ENCODE measurements around the gene HDHD5. TPM values are rescaled to one million over a fixed set of nuclear protein-coding genes. Genes with fewer than 3 reads are reported as not detected.
"Not testable (repeated sequence)": the region's sequence is repeated elsewhere in the genome, so short reads cannot be mapped to it uniquely, and the experiment has no call there.

The HDHD5 gene
- polyA plus RNA-seq, 3 donors from 2014 or later, result 47.0 to 67.7 (median 47.3) TPM

GRCh38 chr22:17171153-17172028 is 12.3 kb upstream of the HDHD5 start:
- DNase-seq, result peak; percentile 80 to 82 (median 81)
- no peaks in the 10 kb centered on the region for H3K9me3 Mint-ChIP-seq
- H3K27ac Mint-ChIP-seq, result peak overlapping the region; percentile 69 to 89 (median 79)
- no peaks in the 10 kb centered on the region for H3K36me3 Mint-ChIP-seq
- peak overlapping the region; percentile 82 to 92 (median 85) for H3K4me3 Mint-ChIP-seq
- H3K4me1 Mint-ChIP-seq, result peaks cover 4 to 6% of the 10 kb centered on the region in 2 donors
- H3K27me3 Mint-ChIP-seq (ENCODE audit: low read depth in 3 of 3), result peaks cover 2 to 8% (median 2%) of the 10 kb centered on the region in 3 donors

- Mint-ChIP-seq H3K4me1 (peaks cover 4 to 6% of the 10 kb centered on the region in 2 donors), H3K27me3 (ENCODE audit: low read depth in 3 of 3) (peaks cover 2 to 12% (median 6%) of the 10 kb centered on the region in 3 donors), H3K4me3 (no peak overlapping the region), H3K9me3 (no peaks in the 10 kb centered on the region), H3K36me3 (peaks cover 0 to 3% (median 0%) of the 10 kb centered on the region in 3 donors), H3K27ac (no peak overlapping the region)
- DNase-seq, result no peak
These were observed 8.4 kb upstream of the HDHD5 start for GRCh38 chr22:17167486-17167885.

DNA sequence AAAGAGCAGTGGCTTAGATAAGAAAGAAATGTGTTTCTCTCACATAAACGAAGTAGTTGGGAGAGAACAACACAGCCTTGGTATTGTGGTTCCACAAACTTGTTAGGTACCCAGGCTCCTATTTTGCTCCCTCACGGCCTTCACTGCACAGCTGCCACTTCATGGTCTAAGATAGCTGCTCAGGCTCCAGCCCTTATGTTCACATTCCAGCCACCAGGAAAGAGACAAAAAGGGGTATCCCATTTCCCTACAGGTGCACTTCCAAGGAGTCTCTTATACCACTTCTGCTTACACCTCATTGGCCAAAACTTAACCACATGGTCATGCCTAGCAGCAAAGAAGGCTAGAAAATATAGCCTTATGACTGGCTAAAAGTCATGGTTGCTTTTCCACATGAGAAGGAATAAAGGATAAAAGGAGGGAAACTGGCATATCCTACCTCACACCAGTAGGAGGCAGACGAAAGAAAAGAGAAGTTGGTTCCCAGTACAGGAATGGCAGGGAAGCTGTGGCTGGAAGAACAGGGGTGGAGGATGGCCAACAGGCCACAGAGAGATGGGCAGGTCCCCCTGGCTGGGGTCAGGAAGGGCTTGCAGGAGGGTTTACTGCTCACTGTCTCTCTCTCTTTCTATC is 5.4 kb upstream of the HDHD5 start:
- Mint-ChIP-seq H3K4me1 (peaks cover 6% of the 10 kb centered on the region in 2 donors), H3K36me3 (peaks cover 0 to 3% (median 0%) of the 10 kb centered on the region in 3 donors), H3K27ac (no peak overlapping the region), H3K4me3 (no peak overlapping the region), H3K9me3 (no peaks in the 10 kb centered on the region), H3K27me3 (ENCODE audit: low read depth in 3 of 3) (peaks cover 2 to 7% (median 6%) of the 10 kb centered on the region in 3 donors)
- DNase-seq, result no peak

- DNase-seq, result no peak
- peaks cover 2 to 6% (median 6%) of the 10 kb centered on the region in 3 donors for H3K27me3 Mint-ChIP-seq (ENCODE audit: low read depth in 3 of 3)
- no peak overlapping the region for H3K4me3 Mint-ChIP-seq
- no peak overlapping the region for H3K27ac Mint-ChIP-seq
- peaks cover 0 to 3% (median 0%) of the 10 kb centered on the region in 3 donors for H3K36me3 Mint-ChIP-seq
- H3K4me1 Mint-ChIP-seq, result peaks cover 13 to 15% of the 10 kb centered on the region in 2 donors
- H3K9me3 Mint-ChIP-seq, result no peaks in the 10 kb centered on the region
These were observed 3.7 kb upstream of the HDHD5 start for GRCh38 chr22:17162731-17163130.

- peaks cover 0 to 3% (median 0%) of the 10 kb centered on the region in 3 donors for H3K36me3 Mint-ChIP-seq
- H3K27me3 Mint-ChIP-seq (ENCODE audit: low read depth in 3 of 3), result peaks cover 2 to 6% (median 4%) of the 10 kb centered on the region in 3 donors
- peaks cover 15 to 17% of the 10 kb centered on the region in 2 donors for H3K4me1 Mint-ChIP-seq
- DNase-seq, result no peak
- H3K4me3 Mint-ChIP-seq, result no peak overlapping the region
- H3K27ac Mint-ChIP-seq, result no peak overlapping the region
- no peaks in the 10 kb centered on the region for H3K9me3 Mint-ChIP-seq
These were observed 2.9 kb upstream of the HDHD5 start for GRCh38 chr22:17161991-17162390.

- no peak for DNase-seq
- Mint-ChIP-seq H3K27me3 (ENCODE audit: low read depth in 3 of 3) (no peaks in the 10 kb centered on the region), H3K4me1 (peaks cover 22 to 25% of the 10 kb centered on the region in 2 donors), H3K27ac (peak overlapping the region in 5 of 6 donors; percentile 57 to 81 (median 72)), H3K36me3 (peaks cover 0 to under 1% (median 0%) of the 10 kb centered on the region in 3 donors), H3K4me3 (peak overlapping the region; percentile 81 to 83 (median 83)), H3K9me3 (no peaks in the 10 kb centered on the region)
These were observed 451 bp upstream of the HDHD5 start for GRCh38 chr22:17159504-17159951.

DNA sequence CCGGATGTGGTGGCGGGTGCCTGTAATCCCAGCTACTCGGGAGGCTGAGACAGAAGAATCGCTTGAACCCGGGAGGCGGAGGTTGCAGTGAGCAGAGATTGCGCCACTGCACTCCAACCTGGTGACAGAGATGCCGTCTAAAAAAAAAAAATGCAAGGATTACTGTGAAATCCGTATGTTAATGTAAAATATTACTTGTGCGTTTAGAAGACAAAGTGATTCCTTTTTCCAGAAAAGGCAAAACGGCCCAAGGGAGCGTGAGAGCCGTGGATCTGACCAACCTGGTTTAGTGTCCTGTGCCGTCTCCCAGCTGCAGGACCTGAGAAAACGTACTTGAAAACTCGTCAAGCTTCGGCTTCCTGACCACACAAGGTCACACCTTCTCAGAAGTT is 905 bp downstream of the HDHD5 start:
- Mint-ChIP-seq H3K27ac (peak overlapping the region in 3 of 6 donors; percentile 17 to 82 (median 64)), H3K9me3 (no peaks in the 10 kb centered on the region), H3K4me3 (peak overlapping the region; percentile 77 to 83 (median 79)), H3K36me3 (no peaks in the 10 kb centered on the region), H3K27me3 (ENCODE audit: low read depth in 3 of 3) (no peaks in the 10 kb centered on the region), H3K4me1 (peaks cover 22 to 25% of the 10 kb centered on the region in 2 donors)
- DNase-seq, result no peak

- no peaks in the 10 kb centered on the region for H3K9me3 Mint-ChIP-seq
- H3K27ac Mint-ChIP-seq, result peak overlapping the region in 2 of 6 donors; percentile 7 to 82
- H3K4me1 Mint-ChIP-seq, result peaks cover 22 to 25% of the 10 kb centered on the region in 2 donors
- DNase-seq, result no peak
- H3K27me3 Mint-ChIP-seq (ENCODE audit: low read depth in 3 of 3), result no peaks in the 10 kb centered on the region
- H3K36me3 Mint-ChIP-seq, result peaks cover 0 to 1% (median 0%) of the 10 kb centered on the region in 3 donors
- H3K4me3 Mint-ChIP-seq, result peak overlapping the region; percentile 77 to 83 (median 79)
These were observed 1.4 kb downstream of the HDHD5 start for GRCh38 chr22:17157714-17158113.

DNA sequence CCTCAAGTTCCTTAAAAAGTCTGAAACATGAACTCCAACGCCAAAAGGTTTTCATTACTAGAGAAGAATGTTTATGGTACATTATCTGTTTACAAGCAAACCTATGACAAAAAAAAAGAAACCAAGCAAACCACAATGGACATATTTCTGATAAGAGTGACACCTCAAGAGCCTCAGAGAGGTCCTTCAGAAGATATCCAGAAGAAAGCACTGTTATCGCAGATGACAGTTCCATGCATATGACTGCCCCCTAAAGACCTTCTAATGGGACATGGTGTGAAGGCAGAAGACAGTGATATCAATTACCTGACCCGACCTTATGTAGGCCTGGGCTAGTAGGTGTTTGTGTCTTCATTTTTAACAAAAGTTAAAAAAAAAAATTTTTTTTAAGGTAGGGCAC is 3.1 kb downstream of the HDHD5 start:
- DNase-seq, result no peak
- Mint-ChIP-seq H3K27me3 (ENCODE audit: low read depth in 3 of 3) (no peaks in the 10 kb centered on the region), H3K9me3 (no peaks in the 10 kb centered on the region), H3K27ac (no peak overlapping the region), H3K4me3 (peak overlapping the region in 1 of 5 donors; percentile 10), H3K4me1 (peaks cover 22 to 25% of the 10 kb centered on the region in 2 donors), H3K36me3 (peaks cover 0 to 6% (median 0%) of the 10 kb centered on the region in 3 donors)

DNA sequence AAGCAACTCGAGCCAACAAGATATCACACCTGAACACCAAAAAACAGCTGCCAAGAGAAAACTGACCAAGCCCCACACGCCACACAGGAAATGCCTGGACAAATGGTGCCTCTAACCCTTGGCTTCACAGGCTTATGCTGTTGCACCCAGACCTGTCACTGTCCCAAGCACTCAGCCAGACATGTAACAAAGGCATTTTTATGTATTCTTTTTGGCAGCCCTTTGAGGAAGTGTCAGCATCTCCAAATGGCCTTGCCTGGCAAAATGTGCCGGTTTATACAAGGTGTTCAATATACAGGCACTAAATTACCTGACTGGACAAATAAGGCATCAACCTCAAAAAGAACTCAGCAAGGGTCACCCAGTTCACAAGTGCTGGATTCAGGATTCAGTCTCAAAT is 6.1 kb downstream of the HDHD5 start:
- Mint-ChIP-seq H3K9me3 (no peaks in the 10 kb centered on the region), H3K27me3 (ENCODE audit: low read depth in 3 of 3) (no peaks in the 10 kb centered on the region), H3K36me3 (peaks cover 0 to 6% (median 0%) of the 10 kb centered on the region in 3 donors), H3K4me3 (no peak overlapping the region), H3K27ac (no peak overlapping the region), H3K4me1 (peaks cover 11 to 12% of the 10 kb centered on the region in 2 donors)
- no peak for DNase-seq

- H3K9me3 Mint-ChIP-seq, result no peaks in the 10 kb centered on the region
- no peak for DNase-seq
- H3K27ac Mint-ChIP-seq, result peak overlapping the region in 2 of 6 donors; percentile 14 to 51
- peaks cover 0 to 6% (median 4%) of the 10 kb centered on the region in 3 donors for H3K36me3 Mint-ChIP-seq
- H3K4me3 Mint-ChIP-seq, result no peak overlapping the region
- H3K27me3 Mint-ChIP-seq (ENCODE audit: low read depth in 3 of 3), result no peaks in the 10 kb centered on the region
- peaks cover 7 to 8% of the 10 kb centered on the region in 2 donors for H3K4me1 Mint-ChIP-seq
These were observed 6.7 kb downstream of the HDHD5 start for GRCh38 chr22:17152340-17152739.

DNA sequence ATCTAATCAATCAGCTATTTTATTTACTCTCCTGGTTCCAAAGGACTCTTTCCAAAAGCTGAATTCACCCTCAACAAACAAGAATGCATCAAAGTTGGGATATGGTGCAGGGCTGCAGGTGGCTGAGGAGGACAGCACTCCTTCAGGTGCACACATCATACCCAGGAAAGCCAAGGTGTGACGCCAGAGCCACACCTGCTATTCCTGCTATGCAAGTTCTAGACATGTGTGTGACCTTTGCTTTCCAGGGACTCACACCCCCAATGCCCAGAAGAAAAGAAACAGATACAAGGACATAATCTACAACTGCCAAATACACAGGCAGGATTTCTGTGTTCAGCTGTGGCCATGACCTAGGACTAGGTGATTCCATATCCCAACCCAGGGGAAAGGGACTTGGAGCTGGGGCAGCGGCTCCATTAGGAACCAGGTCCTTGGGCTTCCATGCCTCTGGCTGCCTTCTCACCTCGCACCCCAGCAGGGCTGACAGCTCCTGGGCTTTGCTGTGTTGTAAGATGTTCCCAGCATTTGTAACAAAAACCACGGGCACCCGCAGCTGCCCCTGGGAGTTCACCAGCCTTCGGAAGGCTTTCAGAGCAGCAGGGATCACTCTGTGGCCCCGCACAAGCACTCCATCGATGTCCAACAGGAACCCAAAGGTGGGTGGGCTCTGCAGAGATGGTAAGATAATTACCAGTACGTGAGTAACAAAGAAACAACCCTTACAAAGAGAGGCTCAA is 9.8 kb downstream of the HDHD5 start:
- Mint-ChIP-seq H3K27me3 (ENCODE audit: low read depth in 3 of 3) (no peaks in the 10 kb centered on the region), H3K27ac (no peak overlapping the region), H3K9me3 (no peaks in the 10 kb centered on the region), H3K36me3 (peaks cover 0 to 6% (median 4%) of the 10 kb centered on the region in 3 donors), H3K4me1 (no peaks in the 10 kb centered on the region), H3K4me3 (no peak overlapping the region)
- no peak for DNase-seq

GRCh38 chr22:17147458-17147857 is 11.6 kb downstream of the HDHD5 start:
- not testable (repeated sequence) for H3K4me3 Mint-ChIP-seq; H3K27ac Mint-ChIP-seq; DNase-seq; H3K9me3 Mint-ChIP-seq; H3K4me1 Mint-ChIP-seq; H3K27me3 Mint-ChIP-seq (ENCODE audit: low read depth in 3 of 3); H3K36me3 Mint-ChIP-seq
